ENCODE results near the gene NEK9.

GRCh38 chr14:75063013-75063412 is 63.8 kb downstream of the NEK9 start:
- TF ChIP-seq GATA3 (IDR thresholded peaks at IDR 0.05; ENCODE audit: low read depth, low read length) (no peak), GATA2 (IDR thresholded peaks at IDR 0.05; ENCODE audit: low read depth, low read length) (no peak)

All from SH-SY5Y (cell line).